ENCODE results near the gene PDE9A. TPM values are rescaled to one million over a fixed set of nuclear protein-coding genes. Genes with fewer than 3 reads are reported as not detected.

PDE9A gene
- total RNA-seq, 1 donor from 2014 or later, result 1.6 TPM

GRCh38 chr21:42740405-42740909, 87.0 kb downstream of the PDE9A start:
- Histone ChIP-seq H3K27me3 (ENCODE audit: control insufficient read depth, insufficient read depth, low read length) (no peaks in the 10 kb centered on the region), H3K4me3 (ENCODE audit: low read depth, low read length) (no peak overlapping the region), H3K36me3 (ENCODE audit: control insufficient read depth, insufficient read depth, low read length) (no peaks in the 10 kb centered on the region)
- no peak for TF ChIP-seq CTCF (IDR thresholded peaks at IDR 0.05; ENCODE audit: insufficient read depth, low read length, severe bottlenecking)
- DNase-seq (ENCODE audit: low read depth) (no peak), FAIRE-seq (no peak)

- Histone ChIP-seq H3K36me3 (ENCODE audit: control insufficient read depth, insufficient read depth, low read length) (no peaks in the 10 kb centered on the region), H3K4me3 (ENCODE audit: low read depth, low read length) (no peak overlapping the region), H3K27me3 (ENCODE audit: control insufficient read depth, insufficient read depth, low read length) (no peaks in the 10 kb centered on the region)
- TF ChIP-seq CTCF (IDR thresholded peaks at IDR 0.05; ENCODE audit: insufficient read depth, low read length, severe bottlenecking), result no peak
- DNase-seq (ENCODE audit: low read depth), result no peak
- no peak for FAIRE-seq
These were observed 87.6 kb downstream of the PDE9A start for GRCh38 chr21:42741066-42741465.

- Histone ChIP-seq H3K4me3 (ENCODE audit: low read depth, low read length) (no peak overlapping the region), H3K36me3 (ENCODE audit: control insufficient read depth, insufficient read depth, low read length) (no peaks in the 10 kb centered on the region), H3K27me3 (ENCODE audit: control insufficient read depth, insufficient read depth, low read length) (no peaks in the 10 kb centered on the region)
- FAIRE-seq, result no peak
- TF ChIP-seq CTCF (IDR thresholded peaks at IDR 0.05; ENCODE audit: insufficient read depth, low read length, severe bottlenecking), result no peak
- DNase-seq (ENCODE audit: low read depth), result no peak
These were observed 91.4 kb downstream of the PDE9A start for GRCh38 chr21:42744520-42745445.

- Histone ChIP-seq H3K4me3 (ENCODE audit: low read depth, low read length) (no peak overlapping the region), H3K36me3 (ENCODE audit: control insufficient read depth, insufficient read depth, low read length) (no peaks in the 10 kb centered on the region), H3K27me3 (ENCODE audit: control insufficient read depth, insufficient read depth, low read length) (no peaks in the 10 kb centered on the region)
- no peak for FAIRE-seq
- TF ChIP-seq CTCF (IDR thresholded peaks at IDR 0.05; ENCODE audit: insufficient read depth, low read length, severe bottlenecking), result no peak
- no peak for DNase-seq (ENCODE audit: low read depth)
These were observed 92.3 kb downstream of the PDE9A start for GRCh38 chr21:42745511-42746239.

GRCh38 chr21:42746240-42746592, 92.8 kb downstream of the PDE9A start:
- FAIRE-seq (no peak), DNase-seq (ENCODE audit: low read depth) (no peak)
- Histone ChIP-seq H3K4me3 (ENCODE audit: low read depth, low read length) (no peak overlapping the region), H3K36me3 (ENCODE audit: control insufficient read depth, insufficient read depth, low read length) (no peaks in the 10 kb centered on the region), H3K27me3 (ENCODE audit: control insufficient read depth, insufficient read depth, low read length) (no peaks in the 10 kb centered on the region)
- TF ChIP-seq CTCF (IDR thresholded peaks at IDR 0.05; ENCODE audit: insufficient read depth, low read length, severe bottlenecking), result no peak
